Fibroblast of the aortic adventitia (primary cell): Measurements from ENCODE around the gene HMOX2. TPM values are rescaled to one million over a fixed set of nuclear protein-coding genes. Genes with fewer than 3 reads are reported as not detected.

Experiments
- DNase-seq: peaks from one replicate; pipeline ENCODE4 v3.0.0-alpha.2; 2010; ENCODE audit warnings: low read depth
- H3K4me3 ChIP-seq: 2 replicates; pipeline ENCODE4 v1.5.1; 2011; ENCODE audit warnings: low read depth, mild to moderate bottlenecking, control low read depth, low read length, moderate library complexity
- CTCF ChIP-seq: IDR thresholded peaks from 2 replicates; pipeline ENCODE4 v1.5.1; 2011; ENCODE audit warnings: mild to moderate bottlenecking, low read length, control low read depth, inconsistent platforms; ENCODE audit not compliant: insufficient read depth
- total RNA-seq: library from RNA; depleted of rRNA; stranded (reverse); fragments of >200 nt; gene quantifications from 2 replicates; pipeline ENCODE4 v1.2.3, GENCODE V29; 2012; ENCODE audit warnings: low replicate concordance

The HMOX2 gene
- total RNA-seq, 1 donor = 30.5 TPM

GRCh38 chr16:4477966-4478365, 1.8 kb downstream of the HMOX2 start:
- H3K4me3 ChIP-seq = no peak overlapping the region
- peak; percentile 57 for DNase-seq
- peak; percentile 37 for TF ChIP-seq CTCF

- no peak for TF ChIP-seq CTCF
- no peak for DNase-seq
- no peak overlapping the region for H3K4me3 ChIP-seq
Observed at GRCh38 chr16:4481526-4481925, 5.3 kb downstream of the HMOX2 start.

- DNase-seq = no peak
- no peak overlapping the region for H3K4me3 ChIP-seq
- no peak for TF ChIP-seq CTCF
Observed at GRCh38 chr16:4481963-4482362, 5.8 kb downstream of the HMOX2 start.

DNA sequence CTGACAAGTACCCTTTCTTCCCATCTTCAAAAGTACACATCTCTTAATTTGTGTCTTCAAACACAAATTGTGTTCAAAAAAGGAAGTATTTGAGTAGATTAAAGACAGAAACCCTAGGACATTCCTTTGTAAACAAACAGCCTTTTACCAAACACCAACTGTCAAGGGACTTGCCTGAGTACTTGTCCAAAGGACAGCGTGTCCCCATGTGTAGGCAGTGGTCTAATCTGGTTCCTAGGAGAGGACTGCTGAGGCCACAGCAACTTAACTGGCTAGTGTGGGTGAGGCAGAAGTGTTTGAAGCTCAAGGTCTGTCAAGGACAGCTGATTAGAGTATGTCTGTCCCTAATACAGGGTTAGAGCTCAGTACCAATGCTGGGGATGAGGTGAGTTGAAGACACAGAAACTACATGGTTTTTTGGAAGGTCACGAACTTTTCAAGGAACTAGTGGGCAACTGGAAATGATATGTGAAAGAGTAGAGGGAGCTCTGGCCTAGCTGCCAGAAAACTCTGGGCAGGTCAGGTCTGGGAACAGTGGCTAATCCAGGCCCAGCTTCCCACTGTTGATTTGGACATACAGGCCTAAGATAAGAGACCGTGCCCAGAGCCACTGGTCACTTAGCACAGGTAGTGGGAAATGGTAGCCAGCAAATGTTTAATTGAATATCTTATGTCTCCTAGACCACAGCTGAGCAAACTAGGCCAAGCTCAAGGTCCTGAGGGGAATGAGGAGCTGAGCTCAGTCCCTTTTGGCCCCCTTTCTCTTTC, 10.1 kb downstream of the HMOX2 start:
- DNase-seq = no peak
- H3K4me3 ChIP-seq = no peak overlapping the region
- TF ChIP-seq CTCF = no peak

- TF ChIP-seq CTCF = no peak
- no peak overlapping the region for H3K4me3 ChIP-seq
- DNase-seq = peak; percentile 86
Observed at GRCh38 chr16:4487955-4488498, 11.8 kb downstream of the HMOX2 start.

DNA sequence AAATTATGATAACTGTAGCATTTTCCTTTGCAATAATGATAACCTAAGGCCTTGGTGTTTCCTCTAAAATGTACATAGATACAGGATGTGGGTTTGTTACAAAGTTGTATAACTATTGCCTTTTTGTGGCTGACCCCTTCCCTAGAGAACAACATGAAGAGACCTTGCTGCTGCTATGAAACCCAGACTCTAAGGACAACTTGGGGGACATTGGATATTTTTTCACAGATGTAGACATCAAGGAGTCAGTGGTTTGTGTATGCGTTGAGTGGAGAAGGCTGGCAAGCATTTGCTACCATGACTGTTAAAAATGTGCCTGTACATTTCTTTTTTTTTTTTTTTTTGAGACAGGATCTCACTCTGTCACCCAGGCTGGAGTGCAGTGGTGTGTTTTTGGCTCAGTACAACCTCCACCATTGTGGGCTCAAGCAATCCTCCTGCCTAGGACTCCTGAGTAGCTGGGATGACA, 12.3 kb downstream of the HMOX2 start:
- peak; percentile 21 for DNase-seq

More for the DNA sequence above, 12.3 kb downstream of the HMOX2 start:
- TF ChIP-seq CTCF = no peak
- no peak overlapping the region for H3K4me3 ChIP-seq
